Jurkat, Clone E6-1 (cell line): ENCODE results near the gene TENM4.

Source experiments
- DNase-seq: peaks from one replicate; pipeline ENCODE4 v3.0.0-alpha.2; 2011; ENCODE audit warnings: low read depth, low spot score
- H3K4me3 ChIP-seq: 2 replicates; pipeline ENCODE4 v1.5.1; 2011; ENCODE audit warnings: mild to moderate bottlenecking, low read length, control low read depth, moderate library complexity

Gene TENM4

DNA sequence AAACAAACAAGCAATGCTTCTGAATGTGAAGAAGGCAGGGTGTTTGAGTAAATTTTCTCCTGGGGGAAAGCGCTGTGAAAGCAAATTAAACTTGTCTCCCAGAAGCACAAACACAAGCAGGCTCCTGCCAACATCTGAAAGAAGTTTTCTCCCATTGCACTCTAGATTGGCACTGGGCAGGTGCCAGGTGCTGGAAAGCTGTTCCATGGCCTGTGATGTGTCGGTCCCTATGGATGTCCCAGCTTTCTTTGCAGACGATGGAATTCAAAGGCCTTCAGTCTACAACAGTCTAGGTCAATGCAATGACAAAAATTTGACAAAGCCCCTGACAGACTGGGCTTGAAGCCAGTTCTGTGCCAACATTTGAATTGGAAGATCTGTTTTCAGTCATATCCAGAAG lies 620.1 kb downstream of the TENM4 start:
- no peak overlapping the region for H3K4me3 ChIP-seq
- DNase-seq, result no peak

DNA sequence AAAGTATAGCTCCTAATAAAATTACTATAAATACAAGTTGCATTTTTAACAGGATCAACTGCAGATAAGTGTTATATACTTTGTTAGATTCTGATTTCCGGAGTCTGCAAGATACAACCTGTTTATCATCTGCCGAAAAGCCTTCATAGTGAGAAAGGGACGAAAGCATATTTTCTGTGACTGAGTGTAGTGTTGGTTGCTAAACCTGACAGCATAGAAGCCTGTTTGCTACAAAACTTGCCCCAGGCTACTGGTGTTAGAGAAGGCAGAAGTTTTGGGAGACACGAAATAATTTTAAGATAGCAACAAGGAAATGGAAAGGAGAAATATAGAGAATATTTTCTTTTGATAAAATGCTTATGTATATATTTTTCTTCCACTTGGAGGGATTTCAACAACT lies 622.6 kb downstream of the TENM4 start:
- no peak for DNase-seq
- no peak overlapping the region for H3K4me3 ChIP-seq

DNA sequence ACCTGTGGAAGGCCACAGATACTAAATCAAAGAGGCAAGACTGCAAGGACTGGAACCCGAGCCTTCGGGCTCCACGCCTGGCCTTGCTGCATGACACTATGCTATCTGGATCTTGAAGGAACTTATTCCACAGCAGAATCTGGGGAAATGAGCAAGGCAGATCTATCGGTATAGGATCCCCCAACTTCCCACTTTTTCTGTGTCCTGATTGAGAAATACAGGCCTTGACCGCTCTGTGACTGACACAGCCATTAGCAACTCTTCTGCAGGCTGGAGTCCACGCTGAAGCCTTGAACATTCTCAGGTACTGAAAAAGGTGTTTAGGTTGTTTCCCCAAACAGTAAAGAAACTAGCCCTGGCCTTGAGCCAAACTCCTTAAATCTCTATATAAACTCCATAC lies 625.0 kb downstream of the TENM4 start:
- no peak overlapping the region for H3K4me3 ChIP-seq
- DNase-seq, result no peak

DNA sequence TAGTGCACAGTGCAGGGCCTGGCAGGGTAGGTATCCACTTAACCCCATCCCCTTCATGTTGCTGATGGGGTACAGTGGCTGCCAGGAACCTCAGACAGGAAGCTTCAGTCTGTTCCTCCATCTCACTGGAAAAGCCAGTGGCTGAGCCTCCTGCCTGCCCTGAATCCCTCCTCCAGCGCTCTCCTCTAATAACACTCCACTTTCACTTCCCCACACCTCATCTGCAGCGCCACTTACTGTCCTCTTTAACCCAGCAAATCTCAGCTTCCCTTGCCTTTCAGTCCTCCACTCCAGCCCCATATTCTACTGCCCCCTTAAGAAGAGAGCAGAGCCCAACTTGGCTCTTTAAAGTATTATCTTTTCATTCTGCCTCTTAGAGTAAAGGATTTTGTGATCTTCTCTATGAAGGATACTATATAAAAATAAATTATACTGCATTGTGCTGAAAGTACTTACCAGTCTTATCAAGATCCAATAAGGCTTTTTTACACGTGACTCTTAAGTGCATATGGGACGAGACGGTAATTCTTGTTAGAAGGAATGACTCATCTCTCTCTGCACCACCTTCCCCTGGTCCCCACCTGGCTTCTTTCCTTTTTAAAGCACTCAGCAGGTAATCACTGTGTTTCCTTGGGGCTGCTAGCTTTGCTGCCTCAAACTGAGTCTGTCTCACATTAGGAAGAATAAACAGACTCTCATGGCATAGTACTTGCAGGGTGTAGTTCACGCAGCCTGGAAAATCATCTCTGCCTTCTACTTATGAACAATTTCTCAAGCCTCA lies 628.1 kb downstream of the TENM4 start:
- DNase-seq, result no peak
- no peak overlapping the region for H3K4me3 ChIP-seq

DNA sequence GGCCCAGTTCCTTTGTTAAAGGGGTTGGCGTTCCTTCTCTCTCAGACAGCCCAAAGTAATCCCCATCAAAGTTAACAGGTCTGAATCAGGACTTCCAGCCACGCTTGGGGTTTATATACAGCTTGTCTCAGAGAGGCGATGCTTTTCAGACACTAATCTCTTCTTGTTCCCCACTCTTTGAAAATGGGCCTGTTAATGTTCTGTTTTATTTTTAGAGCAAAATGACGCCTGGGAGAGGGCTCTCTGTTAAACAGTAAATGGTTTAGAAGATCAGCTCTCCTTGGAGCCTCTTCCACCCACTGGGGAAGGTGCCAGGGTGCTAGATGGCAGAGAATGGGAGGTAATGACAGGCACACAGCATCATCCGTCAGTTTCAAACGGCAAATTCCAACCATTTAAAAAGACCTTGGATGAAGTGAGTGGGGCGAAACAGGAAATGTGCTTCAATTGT lies 630.2 kb downstream of the TENM4 start:
- H3K4me3 ChIP-seq, result no peak overlapping the region
- no peak for DNase-seq

DNA sequence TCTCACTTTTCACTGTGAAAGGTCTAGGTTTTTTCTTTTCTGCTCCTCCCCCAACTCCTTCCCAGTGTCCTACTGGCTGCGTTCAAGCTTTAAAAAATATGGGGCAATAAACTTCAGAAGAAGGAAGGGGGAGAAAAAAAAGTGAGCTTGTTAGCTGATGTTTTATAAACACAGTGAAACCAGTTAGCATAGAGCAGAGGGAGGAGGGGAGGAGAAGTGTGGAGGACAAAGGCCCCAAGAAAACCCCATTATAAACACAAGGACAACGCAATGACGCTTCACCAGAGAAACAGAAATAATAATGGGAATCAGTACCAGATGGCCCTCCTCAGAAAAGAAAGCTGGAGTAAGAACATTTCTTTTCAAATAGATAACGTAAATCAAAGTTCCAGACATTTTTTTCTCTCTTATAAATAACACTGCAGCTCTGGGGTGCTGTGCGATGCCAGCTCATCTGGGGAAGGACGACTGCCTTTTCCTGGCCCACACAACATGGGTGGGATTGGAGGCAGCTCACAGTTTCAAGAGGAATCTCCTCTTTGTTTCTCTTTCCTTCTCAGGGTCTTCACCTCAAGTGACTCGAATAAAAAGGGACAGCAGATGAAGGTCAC lies 630.8 kb downstream of the TENM4 start:
- no peak for DNase-seq
- H3K4me3 ChIP-seq, result no peak overlapping the region

DNA sequence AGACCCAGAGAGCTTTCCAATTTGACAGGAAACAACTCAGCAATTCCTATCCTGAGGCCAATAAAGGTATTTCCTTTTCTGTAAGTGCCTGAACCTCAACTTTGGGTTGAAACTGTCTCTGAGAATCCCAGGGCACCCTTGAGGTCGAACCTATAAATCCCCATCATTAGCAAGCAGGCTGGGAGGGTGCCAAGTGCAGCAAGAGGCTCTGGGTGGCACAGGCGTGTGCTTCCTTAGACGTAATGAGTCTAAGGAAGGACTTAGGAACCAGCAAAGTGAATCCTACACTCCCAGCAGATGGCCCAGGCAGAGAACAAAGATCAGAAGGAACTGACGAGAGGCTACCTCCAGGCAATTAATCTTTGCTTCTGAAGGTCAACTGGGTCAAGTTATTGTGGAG lies 631.9 kb downstream of the TENM4 start:
- no peak overlapping the region for H3K4me3 ChIP-seq
- no peak for DNase-seq

DNA sequence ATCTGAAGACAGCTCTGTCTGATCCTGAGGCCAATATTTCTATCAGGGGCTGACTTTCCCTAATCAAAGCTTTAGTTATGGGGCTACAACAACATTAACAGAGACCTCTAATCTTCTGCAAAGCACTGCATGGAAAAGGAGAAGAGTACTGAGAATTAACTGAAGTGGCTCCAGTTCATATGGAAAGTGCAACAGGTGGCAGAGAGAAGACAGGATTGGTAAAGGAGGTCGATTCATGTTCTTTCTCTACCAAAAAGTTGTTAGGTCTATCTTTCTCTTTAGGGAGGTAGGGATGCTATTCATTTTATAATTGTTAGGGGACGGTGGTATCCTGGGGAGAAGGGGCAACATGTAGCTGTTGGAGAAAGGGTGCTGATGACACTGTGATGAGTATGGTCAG lies 633.5 kb downstream of the TENM4 start:
- no peak overlapping the region for H3K4me3 ChIP-seq
- DNase-seq, result no peak

DNA sequence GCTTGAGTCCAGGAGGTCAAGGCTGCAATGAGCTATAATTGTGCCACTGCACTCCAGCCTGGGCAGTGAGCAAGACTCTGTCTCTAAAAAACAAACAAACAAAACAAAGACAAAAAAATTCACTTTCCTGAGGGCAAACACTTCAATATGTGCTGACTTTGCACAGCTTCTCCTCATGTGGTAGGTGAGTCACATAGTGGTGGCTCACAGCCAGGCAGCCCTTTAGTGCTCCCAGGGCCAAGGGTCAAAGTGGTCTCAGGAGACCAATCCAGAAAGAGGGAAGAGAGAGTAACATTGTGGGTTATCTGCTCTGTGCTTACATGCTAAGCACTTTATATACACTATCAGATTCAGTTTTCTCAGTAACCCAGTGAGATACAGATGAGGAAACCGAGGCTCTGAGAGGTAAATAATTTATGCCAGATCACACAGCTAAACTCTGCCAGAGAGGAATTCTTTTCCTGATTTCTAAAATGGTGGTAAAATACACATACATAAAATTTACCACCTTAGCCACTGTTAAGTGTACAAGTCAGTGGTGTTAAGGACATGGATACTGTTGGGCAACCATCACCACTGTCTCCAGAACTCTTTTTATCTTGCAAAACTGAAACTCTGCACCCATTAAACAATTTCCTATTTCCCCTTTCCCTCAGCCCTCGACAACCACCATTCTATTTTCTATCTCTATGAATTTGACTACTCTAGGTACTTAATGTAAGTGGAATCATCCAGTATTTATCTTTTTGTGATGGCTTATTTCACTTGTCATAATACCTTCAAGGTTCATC lies 634.4 kb downstream of the TENM4 start:
- DNase-seq, result no peak
- no peak overlapping the region for H3K4me3 ChIP-seq

DNA sequence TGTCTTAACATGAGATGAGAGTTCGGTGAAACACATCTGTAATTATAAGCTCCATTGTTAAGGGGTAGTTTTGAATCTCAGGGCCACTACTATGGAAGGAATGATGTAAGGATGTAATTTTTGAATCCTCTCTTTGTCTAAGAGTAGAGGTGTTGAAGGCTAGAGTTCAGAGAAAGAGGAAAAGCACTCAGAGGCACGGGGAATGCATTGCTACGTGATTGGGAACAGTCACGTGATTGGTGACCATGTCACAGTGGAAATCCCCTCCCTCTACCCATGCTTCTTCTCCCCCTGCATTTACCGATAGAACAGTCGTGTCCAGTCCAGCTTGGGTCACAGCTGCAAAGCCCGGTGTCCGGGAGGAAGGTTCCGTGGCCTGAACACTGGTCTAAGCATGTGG lies 635.8 kb downstream of the TENM4 start:
- DNase-seq, result no peak
- H3K4me3 ChIP-seq, result no peak overlapping the region

DNA sequence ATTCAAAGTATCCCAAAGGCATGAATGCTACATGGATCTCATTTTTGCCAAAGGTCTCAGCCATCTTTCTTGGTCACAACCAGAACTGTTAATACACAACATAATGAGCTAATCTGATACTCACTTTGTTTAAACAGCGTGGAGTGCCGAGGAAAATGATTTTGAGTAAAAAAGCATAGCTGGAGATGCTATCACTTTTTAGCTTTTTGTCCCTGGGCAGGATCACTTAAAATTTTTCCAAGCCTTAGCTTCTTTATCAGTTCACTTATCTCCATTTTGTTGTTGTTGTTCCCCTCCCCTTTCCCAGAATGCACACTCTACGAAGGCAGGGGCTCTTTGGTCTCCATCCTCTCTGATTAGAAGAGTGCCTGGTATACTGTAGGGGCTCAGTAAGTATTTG lies 636.8 kb downstream of the TENM4 start:
- H3K4me3 ChIP-seq, result no peak overlapping the region
- no peak for DNase-seq

DNA sequence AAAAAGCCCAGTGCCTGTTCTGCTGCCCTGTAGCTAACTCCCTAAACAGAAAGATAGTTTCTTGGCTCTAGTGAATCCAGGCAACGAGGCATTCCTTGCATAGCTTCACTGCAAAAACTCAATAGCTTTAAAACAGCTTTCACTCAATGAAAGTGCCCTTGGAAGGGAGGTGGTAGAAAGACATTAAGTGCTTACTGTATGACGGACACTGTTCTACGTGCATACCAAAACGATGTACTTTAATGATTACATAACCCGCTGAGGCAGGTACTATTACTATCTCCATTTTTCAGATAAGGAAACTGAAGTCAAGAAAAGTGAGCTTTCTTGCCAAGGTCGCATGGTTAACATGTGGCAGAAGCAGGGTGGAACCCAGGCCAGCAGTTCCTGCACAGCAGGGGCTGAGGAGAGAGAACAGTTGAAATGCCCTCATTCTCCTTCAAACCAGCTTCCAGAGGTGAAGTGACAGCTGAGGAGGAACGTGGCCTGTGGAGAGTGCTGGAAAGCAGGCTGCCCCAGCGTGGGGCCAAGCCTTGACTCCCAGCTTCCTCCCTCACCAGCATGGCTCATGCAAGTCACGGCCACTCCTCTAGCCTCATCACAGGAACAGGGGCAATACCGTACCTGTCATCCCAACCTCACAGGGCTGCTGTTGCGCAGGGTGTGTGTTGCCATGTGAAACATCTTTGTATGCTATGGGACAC lies 638.6 kb downstream of the TENM4 start:
- no peak overlapping the region for H3K4me3 ChIP-seq
- DNase-seq, result no peak

DNA sequence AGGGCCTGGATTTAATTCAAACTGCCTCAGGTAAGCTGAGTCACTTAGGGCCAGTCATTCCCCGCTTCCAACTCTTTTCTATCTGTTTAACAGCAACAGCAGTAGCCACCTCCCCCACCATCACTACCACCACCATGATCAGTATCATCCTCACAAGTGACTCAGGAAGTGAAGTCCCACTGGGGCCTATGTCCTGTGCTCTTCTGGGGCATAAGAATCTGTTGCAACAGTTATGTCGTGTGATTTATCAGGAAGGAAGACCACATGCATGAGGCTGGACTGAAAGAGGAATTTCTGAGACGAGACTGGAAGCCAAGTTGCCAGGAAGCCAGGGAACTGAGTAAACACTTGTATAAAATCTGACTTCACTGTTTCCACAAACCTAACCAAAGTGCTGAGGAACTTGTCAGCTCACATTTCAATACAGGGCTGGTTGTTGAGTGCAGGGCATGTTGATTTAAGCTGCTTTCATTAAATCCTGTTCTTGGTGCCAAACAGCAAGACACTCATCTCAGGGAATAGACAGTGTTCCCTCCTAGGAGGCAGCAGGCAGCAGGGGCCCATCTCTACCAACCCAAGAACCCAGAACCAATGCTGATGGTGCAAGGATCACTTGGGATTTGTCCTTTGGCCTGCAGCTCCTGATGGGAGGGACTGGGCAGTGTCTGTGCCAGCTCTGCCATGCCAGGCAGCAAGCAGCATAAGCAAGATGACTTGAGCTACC lies 639.5 kb downstream of the TENM4 start:
- DNase-seq, result no peak
- H3K4me3 ChIP-seq, result no peak overlapping the region

DNA sequence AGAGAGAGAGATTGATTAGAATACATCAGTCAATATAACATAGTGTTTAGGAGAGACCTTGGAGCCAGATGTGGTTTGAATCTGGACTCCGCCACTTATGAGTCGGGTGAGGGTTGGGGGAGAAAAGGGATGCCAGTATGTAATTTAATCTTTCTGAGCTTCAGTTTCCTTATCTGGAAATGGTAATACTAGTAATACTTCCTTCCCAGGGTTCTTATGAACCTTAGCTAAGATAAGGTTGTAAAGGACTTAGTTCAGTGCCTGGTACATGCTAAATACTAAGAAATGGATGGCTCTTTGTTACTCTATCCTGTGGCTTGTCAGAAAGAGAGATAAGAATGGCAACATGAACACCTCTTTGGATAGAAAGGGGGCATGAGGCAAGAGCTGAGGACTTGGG lies 640.1 kb downstream of the TENM4 start:
- H3K4me3 ChIP-seq, result no peak overlapping the region
- no peak for DNase-seq

DNA sequence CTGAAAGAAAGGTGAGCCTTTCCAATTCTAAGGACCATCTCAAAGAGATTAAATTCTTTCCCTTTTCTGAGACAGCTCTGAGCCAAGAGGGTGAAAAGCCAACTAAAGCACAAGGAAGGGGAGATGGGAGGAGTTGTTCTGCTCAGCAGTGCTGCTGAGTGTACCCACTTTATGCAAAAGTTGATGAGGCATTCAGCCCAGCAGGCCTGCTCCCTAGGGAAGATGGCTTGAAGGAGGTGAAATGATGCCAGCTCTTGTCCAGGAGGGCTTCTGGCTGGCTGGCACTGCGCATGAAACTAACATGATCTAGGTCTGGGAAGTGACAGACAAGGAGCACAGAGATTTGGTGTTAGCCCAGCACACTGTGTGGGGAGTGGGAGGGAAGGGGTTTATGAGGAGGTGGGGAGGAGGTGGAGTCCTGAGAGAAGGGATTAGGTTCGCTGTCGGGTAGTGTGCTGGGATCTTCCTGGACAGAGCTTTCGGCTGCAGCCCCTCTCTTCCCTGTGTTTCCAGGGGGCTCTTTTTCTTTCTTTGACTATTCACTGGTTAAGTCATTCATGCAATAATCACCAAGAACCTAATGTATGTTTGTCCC lies 640.6 kb downstream of the TENM4 start:
- no peak overlapping the region for H3K4me3 ChIP-seq
- no peak for DNase-seq

DNA sequence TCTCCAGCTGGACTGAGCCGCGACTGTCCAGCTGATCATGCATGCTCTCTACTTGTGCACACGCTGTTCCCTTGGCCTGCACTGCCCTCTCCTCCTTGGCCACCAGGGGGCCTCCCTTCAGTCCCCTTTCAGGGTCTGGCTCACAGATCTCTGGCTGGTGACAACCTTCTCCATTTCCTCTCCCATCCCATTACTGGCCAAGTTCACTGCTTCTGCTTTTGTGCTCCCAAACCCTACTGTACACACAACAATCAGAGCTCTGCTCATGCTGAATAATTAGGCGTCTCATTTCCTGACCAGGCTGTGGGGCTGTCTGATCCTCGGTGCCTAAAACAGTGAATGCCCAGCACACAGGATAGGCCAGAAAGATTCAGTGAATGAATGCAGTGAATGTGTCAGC lies 642.2 kb downstream of the TENM4 start:
- H3K4me3 ChIP-seq, result no peak overlapping the region
- peak; percentile 28 for DNase-seq

DNA sequence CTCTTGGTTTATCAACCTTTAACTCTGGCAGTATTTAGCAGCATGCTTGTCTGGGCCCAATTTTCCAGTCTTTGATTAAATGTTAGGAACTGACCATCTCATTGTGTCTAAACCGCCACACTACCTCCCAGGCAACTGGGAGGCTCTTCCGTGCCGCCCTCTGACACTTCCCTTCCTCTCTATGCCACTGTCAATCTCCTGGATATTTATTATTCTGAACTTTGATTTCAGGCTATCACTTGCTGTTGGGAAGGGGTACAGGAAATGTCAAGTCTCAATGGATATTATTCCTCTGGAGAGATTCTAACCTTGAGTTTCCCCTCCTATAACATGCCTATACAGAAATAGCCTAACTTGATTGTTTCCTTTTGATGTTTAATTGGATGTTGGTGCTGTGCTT lies 643.3 kb downstream of the TENM4 start:
- H3K4me3 ChIP-seq, result no peak overlapping the region
- no peak for DNase-seq

DNA sequence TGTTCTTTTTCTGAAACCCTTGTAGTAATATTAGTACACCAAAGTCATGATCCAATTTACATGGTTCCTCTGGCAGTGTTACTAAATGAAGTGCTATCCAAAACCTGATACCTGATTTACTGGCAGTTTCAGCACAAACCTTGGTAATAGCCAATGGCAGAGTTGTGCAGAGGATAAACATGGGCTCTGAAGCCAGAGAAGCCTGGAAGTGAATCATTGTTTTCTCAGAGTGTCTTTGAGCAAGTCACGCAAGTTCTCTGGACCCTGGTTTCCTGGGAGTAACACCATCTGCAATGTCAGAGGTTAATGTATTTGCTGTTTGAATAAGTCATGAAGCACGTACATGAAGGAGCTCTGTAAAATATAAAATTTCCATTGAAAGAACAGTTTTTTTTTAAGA lies 643.9 kb downstream of the TENM4 start:
- H3K4me3 ChIP-seq, result no peak overlapping the region
- no peak for DNase-seq
